ENCODE data around the gene LGALS7.

- no peak for TF ChIP-seq CTCF (IDR thresholded peaks at IDR 0.05)
- TF ChIP-seq EZH2phosphoT487 (IDR thresholded peaks at IDR 0.05), result no peak
These were observed 51.8 kb downstream of the LGALS7 start for GRCh38 chr19:38721496-38721895.

Measured in neural progenitor cell (in vitro differentiated cells).